Measurements from ENCODE around the gene BAZ2A. TPM values are rescaled to one million over a fixed set of nuclear protein-coding genes. Genes with fewer than 3 reads are reported as not detected.
A peak's percentile ranks its signal among the peaks of the same experiment; 100 is the strongest.

Gene BAZ2A
- total RNA-seq, 2 donors from 2014 or later = 48.7 to 143 TPM

DNA sequence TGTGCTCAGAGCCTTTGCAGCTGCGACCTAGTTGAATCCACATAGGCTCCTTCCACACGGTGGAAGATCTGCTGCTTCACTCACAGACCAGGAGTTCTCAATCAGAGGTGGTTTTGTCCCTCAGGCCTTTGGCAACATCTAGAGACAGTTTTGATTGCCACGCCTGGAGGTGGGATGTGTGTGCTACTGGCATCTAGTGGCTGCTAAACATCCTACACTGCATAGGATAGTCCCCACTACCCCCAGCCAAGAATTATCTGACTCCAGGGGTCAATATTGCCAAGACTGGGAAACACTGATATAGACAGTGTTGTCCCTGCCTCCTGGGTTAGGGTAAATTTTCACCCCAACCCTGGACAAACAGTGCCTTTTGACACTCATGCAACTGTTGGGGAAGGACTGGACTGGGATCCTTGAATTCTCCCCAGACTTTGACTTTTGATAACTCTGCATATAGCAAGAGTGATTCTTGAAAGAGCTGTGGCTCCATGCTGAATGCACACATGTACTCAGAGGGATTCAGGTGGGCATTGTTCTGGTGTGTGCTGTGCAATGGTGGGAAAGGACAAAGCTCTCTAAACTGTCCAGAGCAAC is 39.8 kb downstream of the BAZ2A start:
- intact Hi-C loops (cut with DNase I) = loop anchor here (5.0 kb wide), 1 partner anchor 42 kb away; the partner anchor contains the start of gene BAZ2A
- H3K27me3 ChIP-seq (replicated peaks; ENCODE audit: insufficient read depth) = no peaks in the 10 kb centered on the region
- no peak overlapping the region for H3K4me3 ChIP-seq
- no peak overlapping the region for H3K27ac ChIP-seq
- H3K36me3 ChIP-seq = peaks cover 0 to 3% of the 10 kb centered on the region in 2 donors
- 64% methylated on average over 3 of the region's 3 CpGs for WGBS
- no peak for DNase-seq (ENCODE audit: low spot score)
- TF ChIP-seq POLR2A (IDR thresholded peaks at IDR 0.05) = no peak
- TF ChIP-seq POLR2AphosphoS5 (IDR thresholded peaks at IDR 0.05) = no peak
- TF ChIP-seq, protein P1, sequence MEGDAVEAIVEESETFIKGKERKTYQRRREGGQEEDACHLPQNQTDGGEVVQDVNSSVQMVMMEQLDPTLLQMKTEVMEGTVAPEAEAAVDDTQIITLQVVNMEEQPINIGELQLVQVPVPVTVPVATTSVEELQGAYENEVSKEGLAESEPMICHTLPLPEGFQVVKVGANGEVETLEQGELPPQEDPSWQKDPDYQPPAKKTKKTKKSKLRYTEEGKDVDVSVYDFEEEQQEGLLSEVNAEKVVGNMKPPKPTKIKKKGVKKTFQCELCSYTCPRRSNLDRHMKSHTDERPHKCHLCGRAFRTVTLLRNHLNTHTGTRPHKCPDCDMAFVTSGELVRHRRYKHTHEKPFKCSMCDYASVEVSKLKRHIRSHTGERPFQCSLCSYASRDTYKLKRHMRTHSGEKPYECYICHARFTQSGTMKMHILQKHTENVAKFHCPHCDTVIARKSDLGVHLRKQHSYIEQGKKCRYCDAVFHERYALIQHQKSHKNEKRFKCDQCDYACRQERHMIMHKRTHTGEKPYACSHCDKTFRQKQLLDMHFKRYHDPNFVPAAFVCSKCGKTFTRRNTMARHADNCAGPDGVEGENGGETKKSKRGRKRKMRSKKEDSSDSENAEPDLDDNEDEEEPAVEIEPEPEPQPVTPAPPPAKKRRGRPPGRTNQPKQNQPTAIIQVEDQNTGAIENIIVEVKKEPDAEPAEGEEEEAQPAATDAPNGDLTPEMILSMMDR (IDR thresholded peaks at IDR 0.05) = peak in 2 of 4 experiments; percentile 5 to 16
- no peaks in the 10 kb centered on the region for H3K9me3 ChIP-seq
- no peaks in the 10 kb centered on the region for H3K4me1 ChIP-seq (replicated peaks)

DNA sequence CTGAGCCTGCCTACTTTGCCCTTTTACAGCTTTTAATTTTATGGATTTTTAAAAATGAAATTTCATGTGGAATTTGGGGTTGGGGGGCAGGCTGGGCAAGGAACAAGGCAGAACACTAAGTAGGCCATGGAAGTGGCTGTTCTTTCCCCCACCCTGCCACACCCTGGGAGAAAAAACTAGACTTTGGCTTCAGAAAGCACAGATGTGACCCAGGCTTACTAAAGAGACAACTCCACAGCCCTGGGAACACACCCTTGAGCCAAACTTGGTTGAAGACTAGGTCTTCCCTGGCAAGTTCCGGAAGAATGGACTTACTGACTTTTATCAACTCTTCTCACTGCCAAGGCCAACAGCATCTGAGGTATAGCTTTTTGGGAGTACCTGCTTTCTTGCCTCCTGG is 40.3 kb downstream of the BAZ2A start:
- no peaks in the 10 kb centered on the region for H3K27me3 ChIP-seq (replicated peaks; ENCODE audit: insufficient read depth)
- H3K9me3 ChIP-seq = no peaks in the 10 kb centered on the region
- H3K4me1 ChIP-seq (replicated peaks) = no peaks in the 10 kb centered on the region
- H3K27ac ChIP-seq = no peak overlapping the region
- no peak for DNase-seq (ENCODE audit: low spot score)
- H3K4me3 ChIP-seq = no peak overlapping the region
- WGBS = 59% methylated on average over 1 of the region's 1 CpG
- TF ChIP-seq POLR2AphosphoS5 (IDR thresholded peaks at IDR 0.05) = no peak
- no peak for TF ChIP-seq POLR2A (IDR thresholded peaks at IDR 0.05)
- TF ChIP-seq, protein P1 (IDR thresholded peaks at IDR 0.05) = no peak
- H3K36me3 ChIP-seq = peaks cover 0 to 3% of the 10 kb centered on the region in 2 donors
- intact Hi-C loops (cut with DNase I) = loop anchor here (5.0 kb wide), 1 partner anchor 43 kb away; the partner anchor contains the start of gene BAZ2A

DNA sequence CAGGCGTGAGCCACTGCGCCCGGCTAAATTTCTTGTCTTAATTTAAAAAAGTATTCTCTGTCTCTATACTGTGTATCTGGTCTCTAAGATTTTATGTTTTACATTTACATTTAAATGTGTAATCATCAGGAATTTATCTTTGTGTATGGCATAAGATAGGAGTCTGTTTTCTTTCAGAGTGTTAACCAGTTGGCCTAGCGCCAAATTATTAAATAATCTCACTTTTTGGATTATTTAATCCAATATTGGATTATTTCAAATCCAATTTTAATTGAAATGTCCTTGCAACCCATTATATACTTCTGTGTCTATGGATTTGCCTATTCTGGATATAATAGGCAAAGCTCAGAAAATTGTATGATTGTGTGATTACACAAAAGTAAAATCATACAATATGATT is 45.0 kb downstream of the BAZ2A start:
- peaks cover 0 to 3% of the 10 kb centered on the region in 2 donors for H3K36me3 ChIP-seq
- no peak overlapping the region for H3K4me3 ChIP-seq
- no peak for TF ChIP-seq POLR2AphosphoS5 (IDR thresholded peaks at IDR 0.05)
- TF ChIP-seq, protein P1 (IDR thresholded peaks at IDR 0.05) = no peak
- H3K27ac ChIP-seq = no peak overlapping the region
- no peaks in the 10 kb centered on the region for H3K9me3 ChIP-seq
- H3K27me3 ChIP-seq (replicated peaks; ENCODE audit: insufficient read depth) = no peaks in the 10 kb centered on the region
- no peak for DNase-seq (ENCODE audit: low spot score)
- intact Hi-C loops (cut with DNase I) = no loop called here
- WGBS = 83% methylated on average over 4 of the region's 4 CpGs
- H3K4me1 ChIP-seq (replicated peaks) = no peaks in the 10 kb centered on the region

DNA sequence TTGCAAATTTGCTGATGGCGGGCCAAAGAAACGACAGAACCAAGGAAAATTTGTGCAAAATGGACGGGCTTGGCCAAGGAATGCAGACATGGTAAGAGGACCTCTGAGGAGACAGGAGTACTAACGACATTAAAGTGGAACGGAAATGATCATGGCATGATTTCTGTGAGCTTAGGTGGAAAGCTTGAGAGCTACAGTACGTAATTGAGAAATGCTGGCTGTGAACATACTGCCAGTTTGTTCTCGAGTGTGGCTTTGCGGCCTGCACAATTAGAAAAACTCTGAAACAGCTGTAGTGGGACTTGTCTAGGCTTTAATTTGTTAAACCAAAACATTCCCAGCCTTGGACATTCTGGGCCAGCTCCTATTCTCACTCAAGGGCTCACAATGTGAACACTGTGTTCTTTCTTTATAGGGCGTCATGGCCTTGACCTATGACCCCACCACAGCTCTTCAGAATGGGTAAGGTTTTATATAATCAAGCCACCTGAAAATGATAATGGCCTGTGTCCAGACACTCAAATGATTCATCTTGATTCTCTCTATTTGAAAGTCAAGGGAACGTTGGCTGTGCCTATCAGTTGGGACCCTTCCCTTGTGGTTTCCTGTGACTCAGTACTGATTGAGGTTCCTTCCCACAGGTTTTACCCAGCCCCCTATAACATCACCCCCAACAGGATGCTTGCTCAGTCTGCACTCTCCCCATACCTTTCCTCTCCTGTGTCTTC is 48.5 kb downstream of the BAZ2A start:
- no peak for DNase-seq (ENCODE audit: low spot score)
- Histone ChIP-seq H3K4me1 (replicated peaks) (no peaks in the 10 kb centered on the region), H3K36me3 (no peaks in the 10 kb centered on the region), H3K4me3 (no peak overlapping the region), H3K9me3 (no peaks in the 10 kb centered on the region), H3K27me3 (replicated peaks; ENCODE audit: insufficient read depth) (no peaks in the 10 kb centered on the region), H3K27ac (no peak overlapping the region)
- TF ChIP-seq POLR2AphosphoS5 (IDR thresholded peaks at IDR 0.05) (no peak), POLR2A (IDR thresholded peaks at IDR 0.05) (no peak)
- TF ChIP-seq, protein P1 (IDR thresholded peaks at IDR 0.05) = no peak
- intact Hi-C loops (cut with DNase I) = no loop called here
- 59% methylated on average over 10 of the region's 10 CpGs for WGBS

Data from prostate gland (tissue), 2 donors.